ENCODE measurements around the gene KIF7. TPM values are rescaled to one million over a fixed set of nuclear protein-coding genes. Genes with fewer than 3 reads are reported as not detected.

The KIF7 gene
- total RNA-seq, 1 experiment from 2014 or later, result 1.4 TPM

DNA sequence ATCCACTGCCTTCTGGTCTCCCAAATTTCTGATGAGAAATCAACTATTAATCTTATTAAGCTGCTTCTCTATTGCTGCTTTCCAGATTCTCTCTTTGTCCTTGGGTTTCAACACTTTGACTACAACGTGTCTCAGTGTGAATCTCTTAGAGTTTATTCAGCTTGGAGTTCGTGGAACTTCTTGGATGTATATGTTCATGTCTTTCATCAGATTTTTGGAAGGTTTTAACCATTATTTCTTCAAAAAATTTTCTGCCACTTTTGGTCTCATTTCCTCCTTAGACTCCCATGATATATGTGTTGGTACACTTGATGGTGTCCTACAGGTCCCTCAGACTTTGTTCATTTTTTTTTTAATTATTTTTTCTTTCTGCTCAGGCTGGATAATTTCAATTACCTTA, 44.0 kb downstream of the KIF7 start:
- Mint-ChIP-seq H3K27ac (ENCODE audit: unreplicated experiment) (no peak overlapping the region), H3K27me3 (ENCODE audit: unreplicated experiment) (no peaks in the 10 kb centered on the region), H3K4me3 (ENCODE audit: low read depth, unreplicated experiment) (no peak overlapping the region), H3K4me1 (ENCODE audit: low read depth, unreplicated experiment) (peaks cover 9% of the 10 kb centered on the region), H3K36me3 (ENCODE audit: insufficient read depth, unreplicated experiment) (peaks cover 61% of the 10 kb centered on the region), H3K9me3 (ENCODE audit: low read depth, unreplicated experiment) (no peaks in the 10 kb centered on the region)
- no TSS peak for BruUV-seq (replicated peaks)
- TF ChIP-seq, protein P1, sequence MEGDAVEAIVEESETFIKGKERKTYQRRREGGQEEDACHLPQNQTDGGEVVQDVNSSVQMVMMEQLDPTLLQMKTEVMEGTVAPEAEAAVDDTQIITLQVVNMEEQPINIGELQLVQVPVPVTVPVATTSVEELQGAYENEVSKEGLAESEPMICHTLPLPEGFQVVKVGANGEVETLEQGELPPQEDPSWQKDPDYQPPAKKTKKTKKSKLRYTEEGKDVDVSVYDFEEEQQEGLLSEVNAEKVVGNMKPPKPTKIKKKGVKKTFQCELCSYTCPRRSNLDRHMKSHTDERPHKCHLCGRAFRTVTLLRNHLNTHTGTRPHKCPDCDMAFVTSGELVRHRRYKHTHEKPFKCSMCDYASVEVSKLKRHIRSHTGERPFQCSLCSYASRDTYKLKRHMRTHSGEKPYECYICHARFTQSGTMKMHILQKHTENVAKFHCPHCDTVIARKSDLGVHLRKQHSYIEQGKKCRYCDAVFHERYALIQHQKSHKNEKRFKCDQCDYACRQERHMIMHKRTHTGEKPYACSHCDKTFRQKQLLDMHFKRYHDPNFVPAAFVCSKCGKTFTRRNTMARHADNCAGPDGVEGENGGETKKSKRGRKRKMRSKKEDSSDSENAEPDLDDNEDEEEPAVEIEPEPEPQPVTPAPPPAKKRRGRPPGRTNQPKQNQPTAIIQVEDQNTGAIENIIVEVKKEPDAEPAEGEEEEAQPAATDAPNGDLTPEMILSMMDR (IDR thresholded peaks at IDR 0.05; ENCODE audit: unreplicated experiment), result no peak
- CTCF ChIA-PET, result no interaction called here
- DNase-seq, result no peak
- intact Hi-C loops (cut with micrococcal nuclease; ENCODE audit: unreplicated experiment), result no loop called here

DNA sequence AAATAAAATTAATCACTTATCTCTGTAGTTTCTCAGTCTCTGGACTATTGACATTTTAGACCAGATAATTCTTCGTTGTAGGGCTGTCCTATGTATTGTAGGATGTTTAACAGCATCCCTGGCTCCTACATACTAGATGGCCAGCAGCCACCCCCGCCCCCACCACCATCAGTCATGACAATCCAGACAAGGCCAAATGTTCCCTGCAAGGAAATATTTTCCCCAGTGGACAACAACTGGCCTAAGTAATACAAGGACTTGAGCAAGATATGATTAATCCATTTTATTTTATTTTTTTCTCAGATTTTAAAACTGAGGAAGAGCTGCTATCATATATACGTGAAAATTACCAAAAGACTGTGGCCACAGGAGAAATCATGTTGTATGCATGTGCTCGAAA, 56.2 kb downstream of the KIF7 start:
- DNase-seq, result no peak
- BruUV-seq (replicated peaks), result no TSS peak
- intact Hi-C loops (cut with micrococcal nuclease; ENCODE audit: unreplicated experiment), result no loop called here
- H3K4me1 Mint-ChIP-seq (ENCODE audit: low read depth, unreplicated experiment), result peaks cover 8% of the 10 kb centered on the region
- H3K4me3 Mint-ChIP-seq (ENCODE audit: low read depth, unreplicated experiment), result no peak overlapping the region
- TF ChIP-seq, protein P1 (IDR thresholded peaks at IDR 0.05; ENCODE audit: unreplicated experiment), result no peak
- H3K27ac Mint-ChIP-seq (ENCODE audit: unreplicated experiment), result no peak overlapping the region
- no peaks in the 10 kb centered on the region for H3K9me3 Mint-ChIP-seq (ENCODE audit: low read depth, unreplicated experiment)
- CTCF ChIA-PET, result no interaction called here
- H3K27me3 Mint-ChIP-seq (ENCODE audit: unreplicated experiment), result no peaks in the 10 kb centered on the region
- peaks cover 42% of the 10 kb centered on the region for H3K36me3 Mint-ChIP-seq (ENCODE audit: insufficient read depth, unreplicated experiment)

DNA sequence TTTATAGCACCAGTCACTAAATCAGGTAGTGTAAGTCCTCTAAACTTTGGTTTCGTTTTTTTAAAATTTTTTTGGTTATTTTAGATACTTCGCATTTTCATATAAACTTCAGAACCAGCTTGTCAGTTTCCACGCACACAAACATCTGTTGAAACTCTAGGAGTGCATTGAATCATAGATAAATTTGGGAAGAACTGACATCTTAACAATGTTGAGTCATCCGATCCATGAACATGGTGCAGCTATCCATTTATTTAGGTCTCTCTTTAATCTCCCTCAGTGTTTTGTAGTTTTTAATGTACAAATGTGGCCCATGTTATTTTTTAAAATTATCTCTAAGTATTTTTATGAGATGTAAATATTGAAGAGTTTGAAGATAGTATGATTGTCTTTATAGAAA, 62.2 kb downstream of the KIF7 start:
- Mint-ChIP-seq H3K9me3 (ENCODE audit: low read depth, unreplicated experiment) (no peaks in the 10 kb centered on the region), H3K4me3 (ENCODE audit: low read depth, unreplicated experiment) (no peak overlapping the region)
- BruUV-seq (replicated peaks), result TSS peak; percentile 9

DNA sequence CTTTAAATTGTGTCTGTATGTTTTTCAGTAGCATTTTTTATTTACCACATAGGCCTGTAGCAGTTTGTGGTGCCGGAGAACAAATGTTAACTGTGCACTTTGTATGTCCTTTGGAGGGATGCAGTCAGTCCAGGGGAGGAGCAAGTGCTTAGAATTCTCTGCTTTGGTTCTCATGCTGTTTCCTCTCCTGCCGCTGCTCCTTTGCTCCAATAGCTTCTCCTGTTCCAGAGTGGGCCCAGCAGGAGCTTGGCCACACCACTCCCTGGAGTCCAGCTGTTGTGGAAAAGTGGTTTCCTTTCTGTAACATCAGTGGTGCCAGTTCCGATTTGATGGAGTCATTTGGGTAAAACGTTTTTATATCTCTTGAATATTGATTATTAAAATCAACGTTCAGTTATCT, 63.4 kb downstream of the KIF7 start:
- Mint-ChIP-seq H3K4me1 (ENCODE audit: low read depth, unreplicated experiment) (peaks cover 8% of the 10 kb centered on the region), H3K4me3 (ENCODE audit: low read depth, unreplicated experiment) (no peak overlapping the region), H3K9me3 (ENCODE audit: low read depth, unreplicated experiment) (no peaks in the 10 kb centered on the region), H3K27me3 (ENCODE audit: unreplicated experiment) (no peaks in the 10 kb centered on the region), H3K36me3 (ENCODE audit: insufficient read depth, unreplicated experiment) (peaks cover 19% of the 10 kb centered on the region), H3K27ac (ENCODE audit: unreplicated experiment) (no peak overlapping the region)
- intact Hi-C loops (cut with micrococcal nuclease; ENCODE audit: unreplicated experiment), result no loop called here
- DNase-seq, result no peak
- CTCF ChIA-PET, result no interaction called here
- no TSS peak for BruUV-seq (replicated peaks)
- TF ChIP-seq, protein P1 (IDR thresholded peaks at IDR 0.05; ENCODE audit: unreplicated experiment), result no peak

More for the DNA sequence above, 62.2 kb downstream of the KIF7 start:
- no peak for DNase-seq
- Mint-ChIP-seq H3K4me1 (ENCODE audit: low read depth, unreplicated experiment) (peaks cover 8% of the 10 kb centered on the region), H3K27ac (ENCODE audit: unreplicated experiment) (no peak overlapping the region), H3K36me3 (ENCODE audit: insufficient read depth, unreplicated experiment) (peaks cover 23% of the 10 kb centered on the region), H3K27me3 (ENCODE audit: unreplicated experiment) (no peaks in the 10 kb centered on the region)
- intact Hi-C loops (cut with micrococcal nuclease; ENCODE audit: unreplicated experiment), result no loop called here
- TF ChIP-seq, protein P1 (IDR thresholded peaks at IDR 0.05; ENCODE audit: unreplicated experiment), result no peak
- CTCF ChIA-PET, result interaction anchor here (0.9 kb wide), 1 partner anchor 10 kb away, joined by 4 read pairs; no protein-coding TSS in a partner anchor
